Coronary artery (tissue), 2 donors: ENCODE data around the gene EPB41L1.

ENCODE experiments used
- DNase-seq: peaks from one replicate; pipeline ENCODE4 v3.0.0-alpha.2; 2017; ENCODE audit warnings: low spot score
- H3K27ac ChIP-seq, 2 donors: fragments of 200-600 bp; sonication (generic); one replicate each; pipeline ENCODE4 v1.5.1; 2016 to 2019
- H3K4me3 ChIP-seq: fragments of 200-600 bp; sonication (generic); 2 replicates; pipeline ENCODE4 v1.5.1; 2016; ENCODE audit warnings: mild to moderate bottlenecking, moderate library complexity
- CTCF ChIP-seq: fragments of 200-600 bp; sonication (generic); IDR thresholded peaks from one replicate; pipeline ENCODE4 v1.5.1; 2019; ENCODE audit warnings: antibody characterized with exemption

EPB41L1 gene

GRCh38 chr20:36271639-36272546 lies 117.4 kb downstream of the EPB41L1 start:
- no peak overlapping the region for H3K27ac ChIP-seq
- H3K4me3 ChIP-seq: no peak overlapping the region
- TF ChIP-seq CTCF: no peak
- no peak for DNase-seq

GRCh38 chr20:36272547-36273220 lies 118.1 kb downstream of the EPB41L1 start:
- DNase-seq: no peak
- TF ChIP-seq CTCF: no peak
- Histone ChIP-seq H3K4me3 (no peak overlapping the region), H3K27ac (no peak overlapping the region)

DNA sequence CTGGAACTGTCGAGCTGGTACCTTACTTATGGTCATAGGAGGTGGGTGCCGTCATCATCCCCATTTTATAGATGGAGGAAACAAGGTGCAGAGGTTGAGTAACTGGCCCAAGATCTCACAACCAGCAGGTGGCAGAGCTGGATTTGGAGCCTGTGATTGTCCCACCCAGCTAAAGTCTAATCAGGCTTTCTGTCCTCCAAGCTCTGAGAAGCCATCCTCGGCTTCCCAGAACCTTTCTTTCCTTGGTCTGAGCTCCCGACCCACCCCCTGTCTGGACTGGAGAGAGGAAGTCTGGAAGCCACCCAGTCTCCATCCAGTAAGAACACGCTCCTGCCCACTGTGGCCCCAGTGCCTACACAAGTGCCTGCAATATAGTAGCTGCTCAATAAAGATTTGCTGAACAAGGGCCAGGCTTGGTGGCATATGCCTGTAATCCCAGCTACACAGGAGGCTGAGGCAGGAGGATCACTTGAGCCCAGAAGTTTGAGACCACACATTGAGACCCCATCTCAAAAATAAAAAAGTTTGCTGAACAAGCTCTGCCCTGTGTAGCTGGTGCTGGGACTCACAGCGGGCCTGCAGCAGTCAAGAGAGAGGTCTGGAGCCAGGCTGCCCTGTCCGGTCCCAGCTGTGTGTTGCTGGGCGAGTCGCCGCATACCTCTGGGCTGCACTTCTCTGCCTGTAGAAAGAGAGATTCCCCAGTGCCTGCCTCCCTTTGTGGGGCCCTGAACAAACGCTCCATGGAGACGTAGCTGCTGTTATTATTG lies 119.1 kb downstream of the EPB41L1 start:
- H3K4me3 ChIP-seq: no peak overlapping the region
- no peak for DNase-seq

DNA sequence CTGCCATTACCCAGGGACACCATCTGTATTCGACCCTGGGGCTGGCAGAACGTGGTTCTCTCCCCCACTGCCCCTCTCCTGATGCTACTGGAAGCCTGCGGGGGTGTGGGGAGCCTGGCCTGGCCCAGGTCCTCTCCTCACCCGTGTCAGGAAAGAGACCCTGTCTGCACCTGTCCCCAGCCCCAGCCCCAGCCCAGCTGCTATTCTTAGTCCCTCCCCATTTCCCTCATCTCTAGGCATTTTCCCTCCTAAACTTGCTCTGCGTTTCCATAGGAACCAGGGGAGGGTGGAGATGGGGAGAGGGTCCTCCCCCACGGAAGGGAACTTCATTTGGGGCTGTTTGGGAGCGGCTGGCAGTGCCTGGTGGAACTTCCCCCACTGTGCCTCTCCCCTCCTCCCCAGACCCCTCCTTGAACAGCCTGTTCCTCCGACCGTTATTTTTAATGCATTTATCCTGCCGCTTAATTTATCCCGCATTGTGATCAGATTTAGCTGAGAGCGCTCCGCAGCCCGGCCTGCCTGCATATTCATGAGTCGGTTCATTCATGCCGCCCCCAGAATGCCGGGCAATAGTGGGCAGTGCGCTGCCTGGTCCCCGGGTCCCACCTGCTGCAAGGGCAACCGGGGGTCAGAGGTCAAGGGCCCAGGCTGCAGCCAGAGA lies 119.8 kb downstream of the EPB41L1 start:
- DNase-seq: no peak
- no peak for TF ChIP-seq CTCF
- Histone ChIP-seq H3K4me3 (no peak overlapping the region), H3K27ac (no peak overlapping the region)

More for the DNA sequence above, 119.1 kb downstream of the EPB41L1 start:
- no peak for TF ChIP-seq CTCF
- H3K27ac ChIP-seq: no peak overlapping the region

DNA sequence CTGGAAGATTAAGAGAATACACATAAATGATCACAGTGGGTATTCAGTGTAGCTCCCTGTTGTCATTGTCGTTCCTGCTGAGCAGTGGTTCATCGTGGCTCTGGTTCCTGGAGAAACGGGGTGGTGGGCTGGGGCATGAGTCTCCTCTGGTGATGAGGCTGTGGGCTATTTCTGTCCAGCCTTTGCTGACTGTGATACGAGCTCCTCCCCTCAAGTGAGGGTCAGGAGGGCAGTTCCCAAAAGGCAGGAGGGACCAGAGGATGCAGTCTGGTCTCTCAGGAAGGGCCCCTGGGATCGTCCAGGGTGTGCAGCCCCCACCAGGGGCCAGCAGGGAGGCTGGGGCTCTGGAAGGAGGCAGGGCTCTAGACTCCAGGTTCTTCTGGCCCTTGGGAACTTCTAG lies 120.5 kb downstream of the EPB41L1 start:
- TF ChIP-seq CTCF: no peak
- no peak for DNase-seq
- no peak overlapping the region for H3K27ac ChIP-seq
- no peak overlapping the region for H3K4me3 ChIP-seq

DNA sequence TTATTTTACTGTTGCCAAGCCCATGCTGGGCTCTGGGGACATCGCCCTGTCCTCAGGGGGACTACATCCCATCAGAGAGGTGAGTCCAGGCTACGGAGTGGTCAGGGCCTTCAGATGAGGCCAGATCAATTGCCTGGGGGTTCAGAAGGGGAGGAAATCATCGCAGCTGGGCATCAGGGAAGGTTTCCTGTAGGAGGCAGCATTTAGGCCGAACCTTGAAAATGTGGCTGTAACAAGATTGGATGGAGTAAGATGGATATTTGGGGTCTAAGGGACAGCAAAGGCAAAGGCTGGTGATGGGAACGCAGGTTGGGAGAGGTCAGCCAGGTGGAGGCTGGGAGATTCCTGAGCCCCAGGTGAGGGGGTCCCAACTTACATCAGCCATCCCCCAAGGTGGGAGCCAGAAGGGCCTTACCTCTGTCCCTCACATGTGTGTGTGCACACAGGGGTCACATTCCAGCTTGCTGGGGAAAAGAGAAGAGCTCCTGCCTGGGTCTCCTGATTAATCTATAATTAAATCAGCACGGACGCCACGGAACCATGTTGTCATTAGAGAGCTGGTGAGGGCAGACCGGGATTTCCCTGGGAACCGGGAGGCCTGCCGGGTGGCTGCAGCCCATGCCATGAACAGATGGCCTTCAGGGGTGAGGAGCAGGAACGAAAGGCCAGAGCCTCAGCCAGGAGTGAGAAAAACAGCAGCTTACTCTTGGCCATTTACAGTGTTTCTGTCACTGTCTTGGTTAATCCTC lies 121.1 kb downstream of the EPB41L1 start:
- no peak overlapping the region for H3K4me3 ChIP-seq
- DNase-seq: no peak
- H3K27ac ChIP-seq: no peak overlapping the region
- TF ChIP-seq CTCF: no peak
